ENCODE data around the gene GABRE.

Gene GABRE

GRCh38 chrX:151973851-151974335 lies 583 bp downstream of the GABRE start:
- no peak for DNase-seq (ENCODE audit: low read depth)
- in situ Hi-C loops (cut with HindIII; ENCODE audit: low sequenced_read_pairs): no loop called here
- TF ChIP-seq CTCF (IDR thresholded peaks at IDR 0.05; ENCODE audit: low read depth, low read length, missing control alignments): no peak
- H3K4me3 ChIP-seq (ENCODE audit: low read depth, low read length): peak overlapping the region; percentile 62

GRCh38 chrX:151973060-151973661 lies 1.3 kb downstream of the GABRE start:
- TF ChIP-seq CTCF (IDR thresholded peaks at IDR 0.05; ENCODE audit: low read depth, low read length, missing control alignments): no peak
- in situ Hi-C loops (cut with HindIII; ENCODE audit: low sequenced_read_pairs): no loop called here
- no peak for DNase-seq (ENCODE audit: low read depth)
- H3K4me3 ChIP-seq (ENCODE audit: low read depth, low read length): peak overlapping the region; percentile 62

- peak; percentile 90 for DNase-seq (ENCODE audit: low read depth)
Observed at GRCh38 chrX:151970661-151971060, 3.8 kb downstream of the GABRE start.

GRCh38 chrX:151970027-151970426 lies 4.4 kb downstream of the GABRE start:
- in situ Hi-C loops (cut with HindIII; ENCODE audit: low sequenced_read_pairs): no loop called here
- no peak overlapping the region for H3K4me3 ChIP-seq (ENCODE audit: low read depth, low read length)
- TF ChIP-seq CTCF (IDR thresholded peaks at IDR 0.05; ENCODE audit: low read depth, low read length, missing control alignments): no peak
- DNase-seq (ENCODE audit: low read depth): no peak

More at GRCh38 chrX:151970661-151971060, 3.8 kb downstream of the GABRE start:
- in situ Hi-C loops (cut with HindIII; ENCODE audit: low sequenced_read_pairs): no loop called here
- H3K4me3 ChIP-seq (ENCODE audit: low read depth, low read length): peak overlapping the region; percentile 13
- TF ChIP-seq CTCF (IDR thresholded peaks at IDR 0.05; ENCODE audit: low read depth, low read length, missing control alignments): no peak

GRCh38 chrX:151966236-151966635 lies 8.2 kb downstream of the GABRE start:
- in situ Hi-C loops (cut with HindIII; ENCODE audit: low sequenced_read_pairs): no loop called here
- no peak for DNase-seq (ENCODE audit: low read depth)
- H3K4me3 ChIP-seq (ENCODE audit: low read depth, low read length): no peak overlapping the region
- no peak for TF ChIP-seq CTCF (IDR thresholded peaks at IDR 0.05; ENCODE audit: low read depth, low read length, missing control alignments)

- DNase-seq (ENCODE audit: low read depth): no peak
- in situ Hi-C loops (cut with HindIII; ENCODE audit: low sequenced_read_pairs): no loop called here
- no peak overlapping the region for H3K4me3 ChIP-seq (ENCODE audit: low read depth, low read length)
- TF ChIP-seq CTCF (IDR thresholded peaks at IDR 0.05; ENCODE audit: low read depth, low read length, missing control alignments): no peak
Observed at GRCh38 chrX:151962034-151962433, 12.4 kb downstream of the GABRE start.
